ENCODE measurements around the gene DLGAP1. TPM values are rescaled to one million over a fixed set of nuclear protein-coding genes. Genes with fewer than 3 reads are reported as not detected.

Gene DLGAP1
- total and polyA plus RNA-seq, 2 of the 4 experiments (the other 2 are of a cell fraction): under 0.01 to 0.09 TPM

DNA sequence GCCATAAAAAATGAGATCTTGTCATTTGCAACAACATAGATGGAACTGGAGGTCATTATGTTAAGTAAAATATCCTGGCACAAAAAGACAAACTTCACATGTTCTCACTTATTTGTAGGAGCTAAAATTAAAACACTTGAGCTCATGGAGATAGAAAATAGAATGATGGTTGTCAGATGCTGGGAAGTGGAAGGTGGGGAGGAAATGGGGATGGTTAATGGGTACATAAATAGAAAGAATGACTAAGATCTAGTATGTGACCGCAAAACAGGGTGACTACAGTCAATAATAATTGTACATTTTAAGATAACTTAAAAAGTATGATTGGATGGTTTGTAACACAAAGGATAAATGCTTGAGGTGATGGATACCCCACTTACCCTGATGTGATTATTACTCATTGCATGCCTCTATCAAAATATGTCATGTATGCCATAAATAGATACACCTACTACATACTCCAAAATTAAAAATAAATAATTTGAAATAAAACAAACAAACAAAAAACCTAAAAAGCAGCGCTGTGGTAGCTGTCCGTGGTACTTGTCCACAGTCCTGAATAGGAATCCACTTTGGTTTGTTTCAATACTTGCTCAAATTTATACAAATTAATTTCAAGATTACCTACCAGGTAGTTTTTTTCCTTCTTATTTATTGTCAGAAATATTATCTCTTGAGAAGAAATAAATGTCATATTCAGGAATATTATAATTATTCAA, 224.5 kb downstream of the DLGAP1 start:
- no peak overlapping the region for H3K18ac ChIP-seq (ENCODE audit: low read depth, low read length)
- no peak for DNase-seq
- POLR2A ChIA-PET (ENCODE audit: unreplicated experiment): no interaction called here
- H2AK5ac ChIP-seq (ENCODE audit: low read depth, low read length): no peak overlapping the region
- no peaks in the 10 kb centered on the region for H3K9me1 ChIP-seq (ENCODE audit: insufficient read depth, low read length)
- no peak overlapping the region for H3K4me2 ChIP-seq (ENCODE audit: low read depth, low read length)
- no peak overlapping the region for H4K5ac ChIP-seq (ENCODE audit: low read depth, low read length)
- no peak overlapping the region for H2BK15ac ChIP-seq (ENCODE audit: low read depth, low read length)
- no peak for ATAC-seq (ENCODE audit: low read depth)
- TF ChIP-seq FOS (IDR thresholded peaks at IDR 0.05; ENCODE audit: low read depth, low read length): no peak
- TF ChIP-seq SMC3 (IDR thresholded peaks at IDR 0.05; ENCODE audit: low read depth, low read length): no peak
- TF ChIP-seq, protein P1, sequence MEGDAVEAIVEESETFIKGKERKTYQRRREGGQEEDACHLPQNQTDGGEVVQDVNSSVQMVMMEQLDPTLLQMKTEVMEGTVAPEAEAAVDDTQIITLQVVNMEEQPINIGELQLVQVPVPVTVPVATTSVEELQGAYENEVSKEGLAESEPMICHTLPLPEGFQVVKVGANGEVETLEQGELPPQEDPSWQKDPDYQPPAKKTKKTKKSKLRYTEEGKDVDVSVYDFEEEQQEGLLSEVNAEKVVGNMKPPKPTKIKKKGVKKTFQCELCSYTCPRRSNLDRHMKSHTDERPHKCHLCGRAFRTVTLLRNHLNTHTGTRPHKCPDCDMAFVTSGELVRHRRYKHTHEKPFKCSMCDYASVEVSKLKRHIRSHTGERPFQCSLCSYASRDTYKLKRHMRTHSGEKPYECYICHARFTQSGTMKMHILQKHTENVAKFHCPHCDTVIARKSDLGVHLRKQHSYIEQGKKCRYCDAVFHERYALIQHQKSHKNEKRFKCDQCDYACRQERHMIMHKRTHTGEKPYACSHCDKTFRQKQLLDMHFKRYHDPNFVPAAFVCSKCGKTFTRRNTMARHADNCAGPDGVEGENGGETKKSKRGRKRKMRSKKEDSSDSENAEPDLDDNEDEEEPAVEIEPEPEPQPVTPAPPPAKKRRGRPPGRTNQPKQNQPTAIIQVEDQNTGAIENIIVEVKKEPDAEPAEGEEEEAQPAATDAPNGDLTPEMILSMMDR (conservative IDR thresholded peaks at IDR 0.05; ENCODE audit: low read depth, low read length): no peak
- TF ChIP-seq MAFK (IDR thresholded peaks at IDR 0.05; ENCODE audit: low read depth, low read length): no peak
- TF ChIP-seq RCOR1 (IDR thresholded peaks at IDR 0.05; ENCODE audit: insufficient replicate concordance, low read length): no peak
- TF ChIP-seq, protein P2, sequence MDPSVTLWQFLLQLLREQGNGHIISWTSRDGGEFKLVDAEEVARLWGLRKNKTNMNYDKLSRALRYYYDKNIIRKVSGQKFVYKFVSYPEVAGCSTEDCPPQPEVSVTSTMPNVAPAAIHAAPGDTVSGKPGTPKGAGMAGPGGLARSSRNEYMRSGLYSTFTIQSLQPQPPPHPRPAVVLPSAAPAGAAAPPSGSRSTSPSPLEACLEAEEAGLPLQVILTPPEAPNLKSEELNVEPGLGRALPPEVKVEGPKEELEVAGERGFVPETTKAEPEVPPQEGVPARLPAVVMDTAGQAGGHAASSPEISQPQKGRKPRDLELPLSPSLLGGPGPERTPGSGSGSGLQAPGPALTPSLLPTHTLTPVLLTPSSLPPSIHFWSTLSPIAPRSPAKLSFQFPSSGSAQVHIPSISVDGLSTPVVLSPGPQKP (IDR thresholded peaks at IDR 0.05; ENCODE audit: borderline replicate concordance, low read depth, low read length): no peak
- TF ChIP-seq RFX5 (IDR thresholded peaks at IDR 0.05; ENCODE audit: low read depth, low read length): no peak
- TF ChIP-seq RAD21 (IDR thresholded peaks at IDR 0.05; ENCODE audit: low read length): no peak
- no peak for TF ChIP-seq CEBPB (IDR thresholded peaks at IDR 0.05; ENCODE audit: low read depth, low read length)
- TF ChIP-seq, protein P3, sequence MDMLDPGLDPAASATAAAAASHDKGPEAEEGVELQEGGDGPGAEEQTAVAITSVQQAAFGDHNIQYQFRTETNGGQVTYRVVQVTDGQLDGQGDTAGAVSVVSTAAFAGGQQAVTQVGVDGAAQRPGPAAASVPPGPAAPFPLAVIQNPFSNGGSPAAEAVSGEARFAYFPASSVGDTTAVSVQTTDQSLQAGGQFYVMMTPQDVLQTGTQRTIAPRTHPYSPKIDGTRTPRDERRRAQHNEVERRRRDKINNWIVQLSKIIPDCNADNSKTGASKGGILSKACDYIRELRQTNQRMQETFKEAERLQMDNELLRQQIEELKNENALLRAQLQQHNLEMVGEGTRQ (IDR thresholded peaks at IDR 0.05; ENCODE audit: low read depth, low read length): no peak
- TF ChIP-seq MAZ (IDR thresholded peaks at IDR 0.05; ENCODE audit: borderline replicate concordance, low read depth, low read length): no peak
- TF ChIP-seq POLR2A (IDR thresholded peaks at IDR 0.05; ENCODE audit: low read depth, low read length): no peak
- no peak for TF ChIP-seq CHD1 (IDR thresholded peaks at IDR 0.05; ENCODE audit: low read depth, low read length)
- TF ChIP-seq MXI1 (IDR thresholded peaks at IDR 0.05; ENCODE audit: borderline replicate concordance, low read depth, low read length): no peak
- TF ChIP-seq NFE2L2 (IDR thresholded peaks at IDR 0.05; ENCODE audit: low read depth, low read length): no peak
- TF ChIP-seq BHLHE40 (IDR thresholded peaks at IDR 0.05; ENCODE audit: low read depth, low read length): no peak
- no peak overlapping the region for H2BK120ac ChIP-seq (ENCODE audit: low read depth, low read length)
- CTCF ChIA-PET: no interaction called here
- no peak overlapping the region for H3K14ac ChIP-seq (replicated peaks; ENCODE audit: low read depth, low read length)
- no peak overlapping the region for H2BK5ac ChIP-seq (ENCODE audit: low read depth, low read length, poor library complexity, severe bottlenecking)
- no peaks in the 10 kb centered on the region for H3K27me3 ChIP-seq (ENCODE audit: control insufficient read depth, insufficient read depth, low read length)
- H2AK9ac ChIP-seq (replicated peaks; ENCODE audit: low read depth, low read length, poor library complexity): no peak overlapping the region
- dilution Hi-C loops (cut with HindIII; ENCODE audit: low sequenced_read_pairs, unreplicated experiment): no loop called here
- H4K8ac ChIP-seq (ENCODE audit: low read depth in 2 of 2, low read length in 2 of 2): no peak overlapping the region
- WGBS, 2 experiments (ENCODE audit: extremely low coverage in 2 of 2, insufficient read length in 1 of 2): no CpG with 5 or more reads among the region's 3 CpGs
- no peak overlapping the region for H3K56ac ChIP-seq (ENCODE audit: extremely low read depth, insufficient read depth, low read length)
- intact Hi-C loops (cut with micrococcal nuclease): no loop called here
- H3K27ac ChIP-seq (ENCODE audit: insufficient read depth, low read length): no peak overlapping the region
- no peak overlapping the region for H3K4me3 ChIP-seq (ENCODE audit: insufficient read depth, low read depth, low read length)
- H3K4me1 ChIP-seq (ENCODE audit: control insufficient read depth, insufficient read depth, low read length): no peaks in the 10 kb centered on the region
- H3K79me1 ChIP-seq (ENCODE audit: low read depth in 1 of 2, low read length in 2 of 2): no peaks in the 10 kb centered on the region
- H2AFZ ChIP-seq (replicated peaks; ENCODE audit: low read length, poor library complexity): no peak overlapping the region
- peaks cover 2% of the 10 kb centered on the region; the same call in 1 of the 2 replicates for H3K9me3 ChIP-seq (ENCODE audit: control insufficient read depth, insufficient read depth, low read length)
- no peak overlapping the region for H3K9ac ChIP-seq (ENCODE audit: low read depth, low read length)
- no peak overlapping the region for H3K4ac ChIP-seq (ENCODE audit: low read depth, low read length)
- no peak overlapping the region for H4K91ac ChIP-seq (ENCODE audit: insufficient read depth, low read depth, low read length)
- H4K20me1 ChIP-seq (ENCODE audit: insufficient read depth, low read length): no peaks in the 10 kb centered on the region
- H3K36me3 ChIP-seq (ENCODE audit: control insufficient read depth, insufficient read depth, low read length): no peaks in the 10 kb centered on the region
- no peak overlapping the region for H3K23ac ChIP-seq (ENCODE audit: low read depth, low read length)
- in situ Hi-C loops (cut with MboI; ENCODE audit: low sequenced_read_pairs): no loop called here
- H2BK20ac ChIP-seq (ENCODE audit: low read depth, low read length): no peak overlapping the region
- BruUV-seq (replicated peaks): no TSS peak
